GM06990 (cell line): ENCODE results near the gene NID1.

Source experiments
- DNase-seq: peaks from one replicate; pipeline ENCODE4 v3.0.0-alpha.2; 2011; ENCODE audit not compliant: insufficient read length; ENCODE audit errors: extremely low read depth
- H3K27me3 ChIP-seq: replicated peaks from 2 replicates; pipeline ENCODE4 v1.6.0; 2011; ENCODE audit warnings: low read length; ENCODE audit not compliant: control insufficient read depth, insufficient read depth
- H3K36me3 ChIP-seq: 2 replicates; pipeline ENCODE4 v1.5.1; 2011; ENCODE audit warnings: low read length; ENCODE audit not compliant: control insufficient read depth, insufficient read depth
- H3K4me3 ChIP-seq: replicated peaks from 2 replicates; pipeline ENCODE4 v1.5.1; 2011; ENCODE audit warnings: low read depth, mild to moderate bottlenecking, control low read depth, low read length
- CTCF ChIP-seq: IDR thresholded peaks from 2 replicates; pipeline ENCODE4 v1.5.1; 2011; ENCODE audit warnings: low read length, control low read depth, mild to moderate bottlenecking, inconsistent platforms; ENCODE audit not compliant: insufficient read depth, poor library complexity, severe bottlenecking

The NID1 gene

GRCh38 chr1:236016782-236017400 is 48.0 kb downstream of the NID1 start:
- Histone ChIP-seq H3K27me3 (no peaks in the 10 kb centered on the region), H3K36me3 (peaks cover 3% of the 10 kb centered on the region), H3K4me3 (no peak overlapping the region)
- no peak for DNase-seq
- TF ChIP-seq CTCF, result no peak

GRCh38 chr1:236016083-236016482 is 48.8 kb downstream of the NID1 start:
- Histone ChIP-seq H3K27me3 (no peaks in the 10 kb centered on the region), H3K4me3 (no peak overlapping the region), H3K36me3 (peaks cover 4% of the 10 kb centered on the region)
- DNase-seq, result no peak
- TF ChIP-seq CTCF, result no peak

GRCh38 chr1:236015539-236015938 is 49.4 kb downstream of the NID1 start:
- Histone ChIP-seq H3K4me3 (no peak overlapping the region), H3K36me3 (peaks cover 2% of the 10 kb centered on the region), H3K27me3 (no peaks in the 10 kb centered on the region)
- TF ChIP-seq CTCF, result no peak
- no peak for DNase-seq

- TF ChIP-seq CTCF, result no peak
- Histone ChIP-seq H3K27me3 (no peaks in the 10 kb centered on the region), H3K4me3 (no peak overlapping the region), H3K36me3 (peaks cover 2% of the 10 kb centered on the region; the same call in 1 of the 2 replicates)
- DNase-seq, result no peak
Observed at GRCh38 chr1:236013330-236013729, 51.6 kb downstream of the NID1 start.

GRCh38 chr1:236011641-236012040 is 53.2 kb downstream of the NID1 start:
- TF ChIP-seq CTCF, result no peak
- peaks cover 2% of the 10 kb centered on the region; the same call in 1 of the 2 replicates for H3K36me3 ChIP-seq
- DNase-seq, result no peak
- no peaks in the 10 kb centered on the region for H3K27me3 ChIP-seq
- H3K4me3 ChIP-seq, result no peak overlapping the region

- TF ChIP-seq CTCF, result no peak
- Histone ChIP-seq H3K4me3 (no peak overlapping the region), H3K27me3 (no peaks in the 10 kb centered on the region), H3K36me3 (peaks cover 2% of the 10 kb centered on the region; the same call in 1 of the 2 replicates)
- DNase-seq, result no peak
Observed at GRCh38 chr1:236010443-236010842, 54.4 kb downstream of the NID1 start.
